ENCODE results near the gene MSGN1.

DNA sequence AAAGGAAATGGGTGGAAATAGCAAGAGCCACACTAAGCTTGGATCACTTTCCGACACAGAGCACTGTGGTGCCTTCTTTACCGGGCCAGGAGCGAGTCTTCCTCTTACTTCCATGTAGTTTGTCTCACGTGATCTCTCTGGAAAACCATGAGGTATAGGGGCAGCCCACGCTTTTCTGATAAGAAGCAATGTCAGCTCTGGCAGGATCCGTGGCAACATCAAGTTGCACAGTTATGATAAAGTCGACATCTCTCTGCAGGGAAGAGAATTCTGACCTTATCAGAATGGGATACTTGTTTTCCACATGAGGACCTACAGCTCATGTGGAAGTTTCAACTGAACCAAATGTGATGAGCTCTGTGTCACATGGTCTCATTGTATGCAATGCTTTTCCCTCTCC, 29.5 kb downstream of the MSGN1 start:
- TF ChIP-seq POLR2A (IDR thresholded peaks at IDR 0.05), result no peak
- TF ChIP-seq, protein P1, sequence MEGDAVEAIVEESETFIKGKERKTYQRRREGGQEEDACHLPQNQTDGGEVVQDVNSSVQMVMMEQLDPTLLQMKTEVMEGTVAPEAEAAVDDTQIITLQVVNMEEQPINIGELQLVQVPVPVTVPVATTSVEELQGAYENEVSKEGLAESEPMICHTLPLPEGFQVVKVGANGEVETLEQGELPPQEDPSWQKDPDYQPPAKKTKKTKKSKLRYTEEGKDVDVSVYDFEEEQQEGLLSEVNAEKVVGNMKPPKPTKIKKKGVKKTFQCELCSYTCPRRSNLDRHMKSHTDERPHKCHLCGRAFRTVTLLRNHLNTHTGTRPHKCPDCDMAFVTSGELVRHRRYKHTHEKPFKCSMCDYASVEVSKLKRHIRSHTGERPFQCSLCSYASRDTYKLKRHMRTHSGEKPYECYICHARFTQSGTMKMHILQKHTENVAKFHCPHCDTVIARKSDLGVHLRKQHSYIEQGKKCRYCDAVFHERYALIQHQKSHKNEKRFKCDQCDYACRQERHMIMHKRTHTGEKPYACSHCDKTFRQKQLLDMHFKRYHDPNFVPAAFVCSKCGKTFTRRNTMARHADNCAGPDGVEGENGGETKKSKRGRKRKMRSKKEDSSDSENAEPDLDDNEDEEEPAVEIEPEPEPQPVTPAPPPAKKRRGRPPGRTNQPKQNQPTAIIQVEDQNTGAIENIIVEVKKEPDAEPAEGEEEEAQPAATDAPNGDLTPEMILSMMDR (IDR thresholded peaks at IDR 0.05), result no peak
